Upper lobe of left lung (tissue), 4 donors: Measurements from ENCODE around the gene ISCU.

Source experiments
- POLR2A ChIP-seq, 4 donors: fragments of 450-650 bp; IDR thresholded peaks; one replicate each; pipeline ENCODE4 v1.5.1; 2016 to 2017; ENCODE audit warnings: antibody characterized with exemption in 4 of 4, mild to moderate bottlenecking in 2 of 4
- TF ChIP-seq, protein P1 (sequence below), 6 experiments: fragments of 450-650 bp in 4 of 6; fragments of 200-600 bp in 2 of 6; sonication (generic) in 2 of 6; IDR thresholded peaks; one replicate each; pipeline ENCODE4 v1.5.1; 2016 to 2019; ENCODE audit warnings: antibody characterized with exemption in 6 of 6

GRCh38 chr12:108538146-108538545, 24.2 kb upstream of the ISCU start:
- TF ChIP-seq, protein P1, sequence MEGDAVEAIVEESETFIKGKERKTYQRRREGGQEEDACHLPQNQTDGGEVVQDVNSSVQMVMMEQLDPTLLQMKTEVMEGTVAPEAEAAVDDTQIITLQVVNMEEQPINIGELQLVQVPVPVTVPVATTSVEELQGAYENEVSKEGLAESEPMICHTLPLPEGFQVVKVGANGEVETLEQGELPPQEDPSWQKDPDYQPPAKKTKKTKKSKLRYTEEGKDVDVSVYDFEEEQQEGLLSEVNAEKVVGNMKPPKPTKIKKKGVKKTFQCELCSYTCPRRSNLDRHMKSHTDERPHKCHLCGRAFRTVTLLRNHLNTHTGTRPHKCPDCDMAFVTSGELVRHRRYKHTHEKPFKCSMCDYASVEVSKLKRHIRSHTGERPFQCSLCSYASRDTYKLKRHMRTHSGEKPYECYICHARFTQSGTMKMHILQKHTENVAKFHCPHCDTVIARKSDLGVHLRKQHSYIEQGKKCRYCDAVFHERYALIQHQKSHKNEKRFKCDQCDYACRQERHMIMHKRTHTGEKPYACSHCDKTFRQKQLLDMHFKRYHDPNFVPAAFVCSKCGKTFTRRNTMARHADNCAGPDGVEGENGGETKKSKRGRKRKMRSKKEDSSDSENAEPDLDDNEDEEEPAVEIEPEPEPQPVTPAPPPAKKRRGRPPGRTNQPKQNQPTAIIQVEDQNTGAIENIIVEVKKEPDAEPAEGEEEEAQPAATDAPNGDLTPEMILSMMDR (IDR thresholded peaks at IDR 0.05), result no peak
- TF ChIP-seq POLR2A (IDR thresholded peaks at IDR 0.05), result no peak
